ENCODE results near the gene CHRNG.
A peak's percentile ranks its signal among the peaks of the same experiment; 100 is the strongest.

The CHRNG gene

GRCh38 chr2:232588680-232589585 is 49.4 kb downstream of the CHRNG start:
- no peak overlapping the region for H3K4me3 ChIP-seq
- TF ChIP-seq CTCF (IDR thresholded peaks at IDR 0.05) = no peak
- peak overlapping the region; percentile 34 to 54 for H3K27ac ChIP-seq
- no peak for DNase-seq (ENCODE audit: low spot score)

GRCh38 chr2:232592772-232593395 is 53.4 kb downstream of the CHRNG start:
- Histone ChIP-seq H3K4me3 (no peak overlapping the region), H3K27ac (peak overlapping the region in 1 of 2 donors; percentile 51)
- DNase-seq (ENCODE audit: low spot score) = no peak
- no peak for TF ChIP-seq CTCF (IDR thresholded peaks at IDR 0.05)

GRCh38 chr2:232593982-232594381 is 54.5 kb downstream of the CHRNG start:
- H3K27ac ChIP-seq = no peak overlapping the region
- no peak overlapping the region for H3K4me3 ChIP-seq
- TF ChIP-seq CTCF (IDR thresholded peaks at IDR 0.05) = no peak
- DNase-seq (ENCODE audit: low spot score) = no peak
